Lower leg skin (tissue), 4 donors: Measurements from ENCODE around the gene LSR. TPM values are rescaled to one million over a fixed set of nuclear protein-coding genes. Genes with fewer than 3 reads are reported as not detected.

Source experiments
- DNase-seq, 2 donors: peaks; one replicate each; pipeline ENCODE4 v3.0.0-alpha.2; 2019; ENCODE audit warnings: low spot score in 2 of 2
- H3K4me3 ChIP-seq: fragments of 200-600 bp; sonication (generic); 2 replicates; pipeline ENCODE4 v1.5.1; 2017; ENCODE audit warnings: mild to moderate bottlenecking, low read depth; ENCODE audit not compliant: poor library complexity, severe bottlenecking
- POLR2A ChIP-seq, 2 donors: fragments of 450-650 bp; IDR thresholded peaks; one replicate each; pipeline ENCODE4 v1.6.1; 2016 to 2017; ENCODE audit warnings: antibody characterized with exemption in 2 of 2, mild to moderate bottlenecking in 1 of 2, moderate library complexity in 1 of 2
- WGBS, 2 donors: methylation state at CpG; one replicate each; pipeline ENCODE4 v1.1.5; 2018; 5-methylcytosine and 5-hydroxymethylcytosine counted together
- intact Hi-C: fragments of 100-400 bp; cut with DNase I; formaldehyde crosslinking; loops from one replicate; pipeline ENCODE4 v1.15.0; 2023; ENCODE audit warnings: low total_unique reads
- total RNA-seq, 4 donors: library from RNA; depleted of rRNA; stranded (reverse); fragments of >200 nt; gene quantifications; one replicate each; pipeline ENCODE4 v1.1.0, GENCODE V29; 2016
- TF ChIP-seq, protein P1 (sequence below), 3 donors: fragments of 450-650 bp; IDR thresholded peaks; one replicate each; pipeline ENCODE4 v1.5.1; 2016; ENCODE audit warnings: antibody characterized with exemption in 3 of 3, mild to moderate bottlenecking in 3 of 3, moderate library complexity in 2 of 3

Gene LSR
- total RNA-seq, 4 donors from 2014 or later: 79.0 to 115 (median 84.5) TPM

DNA sequence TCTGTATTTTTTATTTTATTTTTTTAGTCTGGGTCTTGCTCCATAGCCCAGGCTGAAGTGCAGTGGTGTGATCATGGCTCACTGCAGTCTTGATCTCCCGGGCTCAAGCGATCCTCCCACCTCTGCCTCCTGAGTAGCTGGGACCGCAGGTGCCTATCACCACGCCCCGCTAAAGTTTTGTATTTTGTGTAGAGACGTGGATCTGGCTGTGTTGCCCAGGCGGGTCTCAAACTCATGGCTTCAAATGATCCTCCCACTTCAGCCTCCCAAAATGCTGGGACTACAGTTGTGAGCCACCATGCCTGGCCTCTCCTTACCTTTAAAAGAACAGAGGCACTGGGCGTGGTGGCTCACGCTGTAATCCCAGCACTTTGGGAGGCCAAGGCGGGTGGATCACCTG, 38.9 kb downstream of the LSR start:
- TF ChIP-seq, protein P1, sequence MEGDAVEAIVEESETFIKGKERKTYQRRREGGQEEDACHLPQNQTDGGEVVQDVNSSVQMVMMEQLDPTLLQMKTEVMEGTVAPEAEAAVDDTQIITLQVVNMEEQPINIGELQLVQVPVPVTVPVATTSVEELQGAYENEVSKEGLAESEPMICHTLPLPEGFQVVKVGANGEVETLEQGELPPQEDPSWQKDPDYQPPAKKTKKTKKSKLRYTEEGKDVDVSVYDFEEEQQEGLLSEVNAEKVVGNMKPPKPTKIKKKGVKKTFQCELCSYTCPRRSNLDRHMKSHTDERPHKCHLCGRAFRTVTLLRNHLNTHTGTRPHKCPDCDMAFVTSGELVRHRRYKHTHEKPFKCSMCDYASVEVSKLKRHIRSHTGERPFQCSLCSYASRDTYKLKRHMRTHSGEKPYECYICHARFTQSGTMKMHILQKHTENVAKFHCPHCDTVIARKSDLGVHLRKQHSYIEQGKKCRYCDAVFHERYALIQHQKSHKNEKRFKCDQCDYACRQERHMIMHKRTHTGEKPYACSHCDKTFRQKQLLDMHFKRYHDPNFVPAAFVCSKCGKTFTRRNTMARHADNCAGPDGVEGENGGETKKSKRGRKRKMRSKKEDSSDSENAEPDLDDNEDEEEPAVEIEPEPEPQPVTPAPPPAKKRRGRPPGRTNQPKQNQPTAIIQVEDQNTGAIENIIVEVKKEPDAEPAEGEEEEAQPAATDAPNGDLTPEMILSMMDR (IDR thresholded peaks at IDR 0.05): no peak
- no peak for TF ChIP-seq POLR2A (IDR thresholded peaks at IDR 0.05)
- H3K4me3 ChIP-seq: no peak overlapping the region
- WGBS, 2 donors: 81% methylated on average over 10 of the region's 10 CpGs
- no peak for DNase-seq
- intact Hi-C loops: no loop called here

DNA sequence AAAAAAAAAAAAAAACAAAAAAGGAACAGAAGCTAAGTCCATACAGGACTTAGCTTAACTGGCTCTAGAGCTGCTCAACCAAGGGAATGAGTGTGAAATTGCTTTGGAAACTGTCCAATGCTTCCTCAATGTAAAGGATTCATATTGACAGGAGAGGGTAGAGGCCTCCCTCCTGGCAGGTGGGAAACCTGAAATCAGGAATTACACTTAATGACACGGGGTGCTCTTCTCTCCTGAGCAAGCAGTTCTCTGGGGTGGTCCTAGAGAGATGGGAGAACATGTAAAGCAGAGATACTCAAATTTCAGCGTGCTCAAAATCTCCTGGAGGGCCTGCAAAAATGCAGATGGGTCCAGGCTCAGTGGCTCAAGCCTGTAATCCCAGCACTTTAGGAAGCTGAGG, 39.5 kb downstream of the LSR start:
- no peak overlapping the region for H3K4me3 ChIP-seq
- intact Hi-C loops: no loop called here
- no peak for DNase-seq
- TF ChIP-seq, protein P1 (IDR thresholded peaks at IDR 0.05): no peak
- no peak for TF ChIP-seq POLR2A (IDR thresholded peaks at IDR 0.05)
- 57 to 69% methylated on average over 2 of the region's 2 CpGs for WGBS, 2 donors

DNA sequence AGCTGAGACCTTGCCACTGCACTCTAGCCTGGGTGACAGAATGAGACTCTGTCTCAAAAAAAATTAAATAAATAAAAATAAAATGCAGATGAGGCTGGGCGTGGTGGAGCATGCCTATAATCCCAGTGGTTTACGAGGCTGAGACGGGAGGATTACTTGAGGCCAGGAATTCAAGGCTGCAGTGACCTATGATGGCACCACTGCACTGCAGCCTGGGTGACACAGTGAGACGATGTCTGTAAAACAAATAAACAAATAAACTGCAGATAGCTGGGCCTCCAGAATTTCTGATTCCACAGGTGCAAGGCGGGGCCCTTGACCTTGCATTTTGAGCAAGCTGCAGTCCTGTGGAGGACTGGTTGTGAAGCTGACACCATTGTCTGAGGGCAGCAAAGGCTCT, 40.1 kb downstream of the LSR start:
- DNase-seq: no peak
- TF ChIP-seq POLR2A (IDR thresholded peaks at IDR 0.05): no peak
- TF ChIP-seq, protein P1 (IDR thresholded peaks at IDR 0.05): no peak
- WGBS, 2 donors: 62 to 64% methylated on average over 5 of the region's 5 CpGs
- no peak overlapping the region for H3K4me3 ChIP-seq
- intact Hi-C loops: no loop called here

DNA sequence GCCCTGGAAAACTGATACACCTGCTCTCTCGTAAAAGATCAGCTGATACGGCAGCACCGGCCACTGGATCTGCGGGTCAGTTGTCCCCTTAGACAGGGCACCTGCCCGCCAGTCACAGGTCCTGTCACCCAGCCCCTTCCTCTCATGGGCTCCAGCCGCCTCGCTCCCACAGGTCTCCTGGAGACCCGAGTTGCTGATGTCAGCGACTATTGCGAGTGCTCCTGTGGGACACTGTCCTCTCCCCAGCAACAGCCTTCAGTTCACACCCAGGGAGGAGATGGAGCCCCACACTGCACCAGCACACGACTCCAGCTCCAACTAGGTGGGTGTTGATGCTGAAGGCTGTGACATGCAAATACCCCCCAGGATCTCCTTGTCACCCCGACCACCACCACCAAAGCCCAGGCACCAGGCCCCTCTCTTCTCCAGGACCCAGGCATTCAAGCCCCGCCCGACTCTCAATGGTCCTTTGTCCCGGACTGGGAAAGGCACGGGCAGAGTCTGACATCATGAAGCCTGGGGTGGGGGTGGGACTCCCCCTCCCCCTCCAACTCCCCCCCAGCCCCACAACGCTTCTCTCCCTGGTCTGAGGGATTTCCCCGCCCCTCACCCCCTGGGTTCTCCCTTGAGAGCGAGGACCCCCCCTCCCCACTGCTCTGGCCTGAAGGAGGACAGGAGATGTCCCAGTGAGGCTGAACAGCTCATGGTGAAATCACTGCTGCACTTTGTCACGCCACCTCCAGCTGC, 41.8 kb downstream of the LSR start:
- TF ChIP-seq, protein P1 (IDR thresholded peaks at IDR 0.05): no peak
- H3K4me3 ChIP-seq: no peak overlapping the region
- intact Hi-C loops: no loop called here
- DNase-seq: no peak
- WGBS, 2 donors: 63 to 69% methylated on average over 20 of the region's 20 CpGs

DNA sequence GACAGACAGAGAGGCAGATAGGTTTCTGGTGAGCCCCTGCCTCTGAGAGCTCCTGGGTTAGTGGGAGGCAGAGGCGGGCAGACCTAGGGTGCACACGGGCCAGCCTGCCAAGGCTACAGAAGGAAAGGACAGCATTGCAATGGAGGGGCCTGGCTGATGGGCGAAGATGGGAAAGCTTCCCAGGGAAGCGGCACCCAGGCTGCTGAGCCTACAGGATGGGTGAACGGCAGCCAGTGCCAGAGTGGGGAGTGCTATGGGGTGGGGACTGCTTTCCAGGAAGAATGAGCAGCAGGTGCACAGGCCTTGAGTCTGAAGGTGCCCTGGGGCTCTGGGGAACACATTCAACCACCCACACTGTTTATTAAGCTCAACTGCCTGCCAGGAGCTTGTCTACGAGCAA, 42.5 kb downstream of the LSR start:
- H3K4me3 ChIP-seq: no peak overlapping the region
- 46% methylated on average over 6 of the region's 6 CpGs for WGBS, 2 donors
- intact Hi-C loops: no loop called here
- DNase-seq: no peak
- TF ChIP-seq, protein P1 (IDR thresholded peaks at IDR 0.05): no peak
- TF ChIP-seq POLR2A (IDR thresholded peaks at IDR 0.05): no peak

DNA sequence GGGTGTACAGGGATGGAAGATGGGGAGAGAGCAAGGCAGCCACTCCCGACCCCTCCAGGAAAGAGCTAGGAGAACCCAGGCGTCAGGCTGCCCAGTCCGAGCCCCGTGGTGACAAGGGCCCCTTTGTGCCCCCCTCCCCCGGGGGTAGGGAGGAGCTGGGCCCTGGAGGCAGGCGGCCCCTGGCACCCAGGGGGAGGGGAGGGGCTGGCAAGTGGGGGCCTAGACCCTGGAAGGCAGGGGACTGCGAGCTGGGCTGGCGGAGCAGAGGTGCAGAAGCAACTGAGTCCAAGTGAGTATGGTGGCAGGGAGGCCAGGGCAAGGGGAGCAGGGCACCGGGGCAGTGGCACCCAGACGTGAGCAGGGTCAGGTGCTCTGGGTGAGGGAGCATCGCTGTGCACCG, 43.1 kb downstream of the LSR start, which contains the start of gene MAG:
Gene MAG (plus strand): TSS at position 246 of the 400 bp plus-strand sequence. CDS start 3,248 bp downstream, outside the sequence.
- intact Hi-C loops: no loop called here
- TF ChIP-seq, protein P1 (IDR thresholded peaks at IDR 0.05): no peak
- no peak for TF ChIP-seq POLR2A (IDR thresholded peaks at IDR 0.05)
- H3K4me3 ChIP-seq: no peak within 1 kb of the TSS
- 58 to 67% methylated on average over 11 to 12 of the region's 12 CpGs for WGBS, 2 donors
- DNase-seq: no peak
